ENCODE data around the gene CHN2.

Gene CHN2

GRCh38 chr7:29416938-29417305 lies 222.3 kb downstream of the CHN2 start:
- H3K4me1 ChIP-seq (ENCODE audit: control insufficient read depth, insufficient read depth, low read length): no peaks in the 10 kb centered on the region
- no peak overlapping the region for H3K9ac ChIP-seq (ENCODE audit: low read length)
- no peak overlapping the region for H3K4me3 ChIP-seq (ENCODE audit: low read length)
- no peaks in the 10 kb centered on the region for H3K27me3 ChIP-seq (ENCODE audit: control insufficient read depth, insufficient read depth, low read length)
- H3K36me3 ChIP-seq (ENCODE audit: control insufficient read depth, insufficient read depth, low read length): no peaks in the 10 kb centered on the region
- no peaks in the 10 kb centered on the region for H3K9me3 ChIP-seq (ENCODE audit: control insufficient read depth, low read length)

- no peaks in the 10 kb centered on the region for H3K9me3 ChIP-seq (ENCODE audit: control insufficient read depth, low read length)
- H3K27me3 ChIP-seq (ENCODE audit: control insufficient read depth, insufficient read depth, low read length): no peaks in the 10 kb centered on the region
- no peaks in the 10 kb centered on the region for H3K4me1 ChIP-seq (ENCODE audit: control insufficient read depth, insufficient read depth, low read length)
- H3K9ac ChIP-seq (ENCODE audit: low read length): no peak overlapping the region
- H3K4me3 ChIP-seq (ENCODE audit: low read length): no peak overlapping the region
- H3K36me3 ChIP-seq (ENCODE audit: control insufficient read depth, insufficient read depth, low read length): no peaks in the 10 kb centered on the region
Measured at GRCh38 chr7:29418056-29418455, 223.5 kb downstream of the CHN2 start.

GRCh38 chr7:29418651-29419050 lies 224.1 kb downstream of the CHN2 start:
- Histone ChIP-seq H3K4me1 (ENCODE audit: control insufficient read depth, insufficient read depth, low read length) (no peaks in the 10 kb centered on the region), H3K27me3 (ENCODE audit: control insufficient read depth, insufficient read depth, low read length) (no peaks in the 10 kb centered on the region), H3K4me3 (ENCODE audit: low read length) (no peak overlapping the region), H3K36me3 (ENCODE audit: control insufficient read depth, insufficient read depth, low read length) (no peaks in the 10 kb centered on the region), H3K9me3 (ENCODE audit: control insufficient read depth, low read length) (no peaks in the 10 kb centered on the region), H3K9ac (ENCODE audit: low read length) (no peak overlapping the region)

GRCh38 chr7:29420011-29420410 lies 225.4 kb downstream of the CHN2 start:
- Histone ChIP-seq H3K9ac (ENCODE audit: low read length) (no peak overlapping the region), H3K4me1 (ENCODE audit: control insufficient read depth, insufficient read depth, low read length) (peaks cover 5% of the 10 kb centered on the region), H3K27me3 (ENCODE audit: control insufficient read depth, insufficient read depth, low read length) (no peaks in the 10 kb centered on the region), H3K9me3 (ENCODE audit: control insufficient read depth, low read length) (no peaks in the 10 kb centered on the region), H3K36me3 (ENCODE audit: control insufficient read depth, insufficient read depth, low read length) (no peaks in the 10 kb centered on the region), H3K4me3 (ENCODE audit: low read length) (no peak overlapping the region)

- Histone ChIP-seq H3K9me3 (ENCODE audit: control insufficient read depth, low read length) (no peaks in the 10 kb centered on the region), H3K4me3 (ENCODE audit: low read length) (no peak overlapping the region), H3K36me3 (ENCODE audit: control insufficient read depth, insufficient read depth, low read length) (no peaks in the 10 kb centered on the region), H3K9ac (ENCODE audit: low read length) (no peak overlapping the region), H3K4me1 (ENCODE audit: control insufficient read depth, insufficient read depth, low read length) (peaks cover 9% of the 10 kb centered on the region), H3K27me3 (ENCODE audit: control insufficient read depth, insufficient read depth, low read length) (no peaks in the 10 kb centered on the region)
Measured at GRCh38 chr7:29421010-29421956, 226.7 kb downstream of the CHN2 start.

- no peaks in the 10 kb centered on the region for H3K36me3 ChIP-seq (ENCODE audit: control insufficient read depth, insufficient read depth, low read length)
- no peaks in the 10 kb centered on the region for H3K27me3 ChIP-seq (ENCODE audit: control insufficient read depth, insufficient read depth, low read length)
- H3K9me3 ChIP-seq (ENCODE audit: control insufficient read depth, low read length): no peaks in the 10 kb centered on the region
- no peak overlapping the region for H3K9ac ChIP-seq (ENCODE audit: low read length)
- H3K4me1 ChIP-seq (ENCODE audit: control insufficient read depth, insufficient read depth, low read length): peaks cover 9% of the 10 kb centered on the region
- no peak overlapping the region for H3K4me3 ChIP-seq (ENCODE audit: low read length)
Measured at GRCh38 chr7:29422829-29423228, 228.3 kb downstream of the CHN2 start.

- no peak overlapping the region for H3K4me3 ChIP-seq (ENCODE audit: low read length)
- H3K4me1 ChIP-seq (ENCODE audit: control insufficient read depth, insufficient read depth, low read length): peaks cover 9% of the 10 kb centered on the region
- H3K9me3 ChIP-seq (ENCODE audit: control insufficient read depth, low read length): no peaks in the 10 kb centered on the region
- no peaks in the 10 kb centered on the region for H3K36me3 ChIP-seq (ENCODE audit: control insufficient read depth, insufficient read depth, low read length)
- no peaks in the 10 kb centered on the region for H3K27me3 ChIP-seq (ENCODE audit: control insufficient read depth, insufficient read depth, low read length)
- H3K9ac ChIP-seq (ENCODE audit: low read length): no peak overlapping the region
Measured at GRCh38 chr7:29424295-29424983, 229.9 kb downstream of the CHN2 start.

- Histone ChIP-seq H3K9ac (ENCODE audit: low read length) (no peak overlapping the region), H3K36me3 (ENCODE audit: control insufficient read depth, insufficient read depth, low read length) (no peaks in the 10 kb centered on the region), H3K4me3 (ENCODE audit: low read length) (no peak overlapping the region), H3K9me3 (ENCODE audit: control insufficient read depth, low read length) (no peaks in the 10 kb centered on the region), H3K27me3 (ENCODE audit: control insufficient read depth, insufficient read depth, low read length) (no peaks in the 10 kb centered on the region), H3K4me1 (ENCODE audit: control insufficient read depth, insufficient read depth, low read length) (peaks cover 9% of the 10 kb centered on the region)
Measured at GRCh38 chr7:29424984-29425309, 230.4 kb downstream of the CHN2 start.

- peaks cover 9% of the 10 kb centered on the region for H3K4me1 ChIP-seq (ENCODE audit: control insufficient read depth, insufficient read depth, low read length)
- H3K36me3 ChIP-seq (ENCODE audit: control insufficient read depth, insufficient read depth, low read length): no peaks in the 10 kb centered on the region
- no peaks in the 10 kb centered on the region for H3K9me3 ChIP-seq (ENCODE audit: control insufficient read depth, low read length)
- no peaks in the 10 kb centered on the region for H3K27me3 ChIP-seq (ENCODE audit: control insufficient read depth, insufficient read depth, low read length)
- no peak overlapping the region for H3K4me3 ChIP-seq (ENCODE audit: low read length)
- no peak overlapping the region for H3K9ac ChIP-seq (ENCODE audit: low read length)
Measured at GRCh38 chr7:29426587-29426986, 232.0 kb downstream of the CHN2 start.

- Histone ChIP-seq H3K4me1 (ENCODE audit: control insufficient read depth, insufficient read depth, low read length) (peaks cover 9% of the 10 kb centered on the region), H3K27me3 (ENCODE audit: control insufficient read depth, insufficient read depth, low read length) (no peaks in the 10 kb centered on the region), H3K9ac (ENCODE audit: low read length) (no peak overlapping the region), H3K9me3 (ENCODE audit: control insufficient read depth, low read length) (no peaks in the 10 kb centered on the region), H3K36me3 (ENCODE audit: control insufficient read depth, insufficient read depth, low read length) (no peaks in the 10 kb centered on the region), H3K4me3 (ENCODE audit: low read length) (no peak overlapping the region)
Measured at GRCh38 chr7:29429401-29429800, 234.8 kb downstream of the CHN2 start.

GRCh38 chr7:29430279-29430949 lies 235.8 kb downstream of the CHN2 start:
- no peak overlapping the region for H3K9ac ChIP-seq (ENCODE audit: low read length)
- H3K36me3 ChIP-seq (ENCODE audit: control insufficient read depth, insufficient read depth, low read length): no peaks in the 10 kb centered on the region
- peaks cover under 1% of the 10 kb centered on the region for H3K4me1 ChIP-seq (ENCODE audit: control insufficient read depth, insufficient read depth, low read length)
- no peaks in the 10 kb centered on the region for H3K9me3 ChIP-seq (ENCODE audit: control insufficient read depth, low read length)
- no peak overlapping the region for H3K4me3 ChIP-seq (ENCODE audit: low read length)
- H3K27me3 ChIP-seq (ENCODE audit: control insufficient read depth, insufficient read depth, low read length): no peaks in the 10 kb centered on the region

- Histone ChIP-seq H3K9me3 (ENCODE audit: control insufficient read depth, low read length) (no peaks in the 10 kb centered on the region), H3K4me3 (ENCODE audit: low read length) (no peak overlapping the region), H3K27me3 (ENCODE audit: control insufficient read depth, insufficient read depth, low read length) (no peaks in the 10 kb centered on the region), H3K36me3 (ENCODE audit: control insufficient read depth, insufficient read depth, low read length) (no peaks in the 10 kb centered on the region), H3K9ac (ENCODE audit: low read length) (no peak overlapping the region), H3K4me1 (ENCODE audit: control insufficient read depth, insufficient read depth, low read length) (no peaks in the 10 kb centered on the region)
Measured at GRCh38 chr7:29431686-29432085, 237.1 kb downstream of the CHN2 start.
